Neuronal stem cell (in vitro differentiated cells): ENCODE measurements around the gene PPP6C.

Experiments used
- DNase-seq: peaks from one replicate; pipeline ENCODE4 v3.0.0-alpha.2; 2013; ENCODE audit warnings: low spot score
- H2AFZ ChIP-seq: one replicate; pipeline ENCODE4 v1.6.1; 2013; ENCODE audit warnings: mild to moderate bottlenecking, low read length, inconsistent platforms
- H2AK5ac ChIP-seq: 2 replicates; pipeline ENCODE4 v1.6.1; 2013; ENCODE audit warnings: low read depth, mild to moderate bottlenecking, inconsistent platforms, low read length, moderate library complexity, mixed read lengths
- H2BK120ac ChIP-seq: 2 replicates; pipeline ENCODE4 v1.6.1; 2013; ENCODE audit warnings: low read depth, mild to moderate bottlenecking, inconsistent platforms, low read length, moderate library complexity, mixed read lengths
- H2BK12ac ChIP-seq: one replicate; pipeline ENCODE4 v1.6.1; 2013; ENCODE audit warnings: low read length, inconsistent platforms
- H2BK15ac ChIP-seq: 2 replicates; pipeline ENCODE4 v1.6.1; 2013; ENCODE audit warnings: mild to moderate bottlenecking, low read length, inconsistent platforms, mixed read lengths
- H2BK5ac ChIP-seq: one replicate; pipeline ENCODE4 v1.6.1; 2013; ENCODE audit warnings: inconsistent platforms, mild to moderate bottlenecking, low read length, moderate library complexity
- H3K14ac ChIP-seq: one replicate; pipeline ENCODE4 v1.6.1; 2013; ENCODE audit warnings: low read length, inconsistent platforms
- H3K18ac ChIP-seq: 2 replicates; pipeline ENCODE4 v1.6.1; 2013; ENCODE audit warnings: low read length, inconsistent platforms
- H3K23ac ChIP-seq: 2 replicates; pipeline ENCODE4 v1.6.1; 2013; ENCODE audit warnings: low read depth, mild to moderate bottlenecking, mixed read lengths, low read length, inconsistent platforms; ENCODE audit not compliant: poor library complexity
- H3K27ac ChIP-seq: replicated peaks from 3 replicates; pipeline ENCODE4 v1.5.1; 2013; ENCODE audit warnings: low read length, inconsistent platforms
- H3K27me3 ChIP-seq, 3 experiments: 2 replicates each; pipeline ENCODE4 v1.6.1; 2013; ENCODE audit warnings: low read length in 3 of 3, mild to moderate bottlenecking in 2 of 3, inconsistent platforms in 1 of 3, low read depth in 1 of 3, mixed read lengths in 1 of 3, moderate library complexity in 1 of 3; ENCODE audit not compliant: control insufficient read depth in 3 of 3, insufficient read depth in 3 of 3
- H3K36me3 ChIP-seq, 2 donors: replicated peaks in 1 of 2; 2 replicates each; pipeline ENCODE4 v1.6.1; 2013; ENCODE audit warnings: low read length in 2 of 2; ENCODE audit not compliant: control insufficient read depth in 2 of 2, insufficient read depth in 2 of 2
- H3K4ac ChIP-seq: 2 replicates; pipeline ENCODE4 v1.6.1; 2013; ENCODE audit warnings: inconsistent platforms, mild to moderate bottlenecking, low read length, moderate library complexity
- H3K4me1 ChIP-seq, 2 donors: 1 replicate in 1 of 2; 2 replicates in 1 of 2; pipeline ENCODE4 v1.6.1; 2013; ENCODE audit warnings: low read length in 2 of 2, low read depth in 1 of 2; ENCODE audit not compliant: control insufficient read depth in 2 of 2, insufficient read depth in 1 of 2
- H3K4me2 ChIP-seq: one replicate; pipeline ENCODE4 v1.6.1; 2013; ENCODE audit warnings: mild to moderate bottlenecking, low read length, inconsistent platforms; ENCODE audit not compliant: insufficient read depth, poor library complexity, severe bottlenecking
- H3K4me3 ChIP-seq, 2 donors: 2 replicates each; pipeline ENCODE4 v1.5.1; 2013; ENCODE audit warnings: low read length in 2 of 2, mild to moderate bottlenecking in 2 of 2, inconsistent platforms in 1 of 2, moderate library complexity in 1 of 2
- H3K79me1 ChIP-seq: one replicate; pipeline ENCODE4 v1.6.1; 2013; ENCODE audit warnings: low read depth, mild to moderate bottlenecking, inconsistent platforms, low read length, moderate library complexity
- H3K9ac ChIP-seq: one replicate; pipeline ENCODE4 v1.6.1; 2013; ENCODE audit warnings: mild to moderate bottlenecking, low read depth, low read length, inconsistent platforms; ENCODE audit not compliant: poor library complexity
- H3K9me3 ChIP-seq, 2 donors: replicated peaks in 1 of 2; 2 replicates each; pipeline versions ENCODE3 to v1.6.1; 2013; ENCODE audit warnings: low read length in 2 of 2, mild to moderate bottlenecking in 2 of 2, inconsistent platforms in 1 of 2, low read depth in 1 of 2, mixed read lengths in 1 of 2, moderate library complexity in 1 of 2; ENCODE audit not compliant: control insufficient read depth in 2 of 2, insufficient read depth in 1 of 2
- H4K8ac ChIP-seq: one replicate; pipeline ENCODE4 v1.6.1; 2013; ENCODE audit warnings: low read depth, mild to moderate bottlenecking, inconsistent platforms, low read length, moderate library complexity
- H4K91ac ChIP-seq: one replicate; pipeline ENCODE4 v1.6.1; 2013; ENCODE audit warnings: low read length, low read depth, mild to moderate bottlenecking, inconsistent platforms; ENCODE audit not compliant: poor library complexity
- WGBS, 2 donors: extraction: QIAGEN DNeasy Blood & Tissue Kit; methylation state at CpG; one replicate each; pipeline ENCODE4 v1.1.7; 2013; ENCODE audit warnings: missing lambda C conversion rate in 2 of 2, mixed read lengths in 1 of 2; ENCODE audit not compliant: insufficient read length in 2 of 2, insufficient replicate concordance in 1 of 2; ENCODE audit errors: extremely low coverage in 2 of 2; 5-methylcytosine and 5-hydroxymethylcytosine counted together

Gene PPP6C

GRCh38 chr9:125147401-125147951, 42.1 kb downstream of the PPP6C start:
- Histone ChIP-seq H3K9me3 (no peaks in the 10 kb centered on the region), H3K9ac (no peak overlapping the region), H3K27me3 (no peaks in the 10 kb centered on the region), H3K4me3 (no peak overlapping the region), H3K18ac (no peak overlapping the region), H4K91ac (no peak overlapping the region), H3K4ac (no peak overlapping the region), H4K8ac (no peak overlapping the region), H3K27ac (no peak overlapping the region), H2AK5ac (no peak overlapping the region), H2BK120ac (no peak overlapping the region), H2BK15ac (no peak overlapping the region), H3K4me1 (peaks cover 2 to 6% of the 10 kb centered on the region in 2 donors), H3K79me1 (peaks cover 3% of the 10 kb centered on the region), H2AFZ (no peak overlapping the region), H2BK5ac (no peak overlapping the region), H3K14ac (no peak overlapping the region), H3K23ac (no peak overlapping the region), H3K4me2 (no peak overlapping the region), H3K36me3 (peaks cover 19 to 44% of the 10 kb centered on the region in 2 donors), H2BK12ac (no peak overlapping the region)
- no peak for DNase-seq
- WGBS, 2 donors = no CpG with 5 or more reads among the region's 3 CpGs

GRCh38 chr9:125146247-125146646, 43.4 kb downstream of the PPP6C start:
- H3K23ac ChIP-seq = no peak overlapping the region
- no peak overlapping the region for H4K91ac ChIP-seq
- H3K14ac ChIP-seq = no peak overlapping the region
- H3K27ac ChIP-seq = no peak overlapping the region
- H3K4me1 ChIP-seq = peaks cover 2 to 6% of the 10 kb centered on the region in 2 donors
- peaks cover 14 to 39% of the 10 kb centered on the region in 2 donors for H3K36me3 ChIP-seq
- H2AK5ac ChIP-seq = no peak overlapping the region
- H2BK15ac ChIP-seq = no peak overlapping the region
- H3K9ac ChIP-seq = no peak overlapping the region
- no peak overlapping the region for H3K4me2 ChIP-seq
- H3K4ac ChIP-seq = no peak overlapping the region
- no peak overlapping the region for H2BK12ac ChIP-seq
- no peak overlapping the region for H2AFZ ChIP-seq
- no peak overlapping the region for H2BK5ac ChIP-seq
- H3K79me1 ChIP-seq = peaks cover 4% of the 10 kb centered on the region
- WGBS, 2 donors = no CpG with 5 or more reads among the region's 4 CpGs
- H3K18ac ChIP-seq = no peak overlapping the region
- H3K27me3 ChIP-seq = no peaks in the 10 kb centered on the region
- no peak overlapping the region for H3K4me3 ChIP-seq
- DNase-seq = no peak
- H4K8ac ChIP-seq = no peak overlapping the region
- no peaks in the 10 kb centered on the region for H3K9me3 ChIP-seq
- H2BK120ac ChIP-seq = no peak overlapping the region

GRCh38 chr9:125145425-125145824, 44.2 kb downstream of the PPP6C start:
- H3K4me1 ChIP-seq = peaks cover 2 to 6% of the 10 kb centered on the region in 2 donors
- peaks cover 6 to 35% of the 10 kb centered on the region in 2 donors for H3K36me3 ChIP-seq
- H3K9ac ChIP-seq = no peak overlapping the region
- H3K23ac ChIP-seq = no peak overlapping the region
- H3K79me1 ChIP-seq = peaks cover 4% of the 10 kb centered on the region
- H3K4ac ChIP-seq = no peak overlapping the region
- H3K27ac ChIP-seq = no peak overlapping the region
- WGBS, 2 donors = no CpG with 5 or more reads among the region's 4 CpGs
- no peak overlapping the region for H2AK5ac ChIP-seq
- no peak overlapping the region for H3K14ac ChIP-seq
- no peak for DNase-seq
- no peak overlapping the region for H4K8ac ChIP-seq
- H2BK12ac ChIP-seq = no peak overlapping the region
- H4K91ac ChIP-seq = no peak overlapping the region
- no peaks in the 10 kb centered on the region for H3K27me3 ChIP-seq
- no peak overlapping the region for H2BK120ac ChIP-seq
- H2BK15ac ChIP-seq = no peak overlapping the region
- no peak overlapping the region for H2BK5ac ChIP-seq
- no peaks in the 10 kb centered on the region for H3K9me3 ChIP-seq
- H2AFZ ChIP-seq = no peak overlapping the region
- H3K4me2 ChIP-seq = no peak overlapping the region
- H3K18ac ChIP-seq = no peak overlapping the region
- no peak overlapping the region for H3K4me3 ChIP-seq

- Histone ChIP-seq H3K14ac (no peak within 1 kb of the TSS), H3K4me2 (peak within 1 kb of the TSS; percentile 75), H3K27me3 (no peaks in the 10 kb centered on the region), H2AK5ac (peak within 1 kb of the TSS; percentile 40), H3K9ac (peak within 1 kb of the TSS; percentile 82), H3K27ac (peak within 1 kb of the TSS; percentile 82), H3K18ac (peak within 1 kb of the TSS; percentile 91), H4K91ac (no peak within 1 kb of the TSS), H2BK15ac (no peak within 1 kb of the TSS), H2BK5ac (peak within 1 kb of the TSS; percentile 66), H3K4me1 (peaks cover 2 to 6% of the 10 kb centered on the region in 2 donors), H3K79me1 (peaks cover 5% of the 10 kb centered on the region), H2BK120ac (no peak within 1 kb of the TSS), H2AFZ (peak within 1 kb of the TSS; percentile 88), H3K4ac (no peak within 1 kb of the TSS), H3K4me3 (peak within 1 kb of the TSS; percentile 90 to 95), H2BK12ac (no peak within 1 kb of the TSS), H4K8ac (no peak within 1 kb of the TSS), H3K9me3 (no peaks in the 10 kb centered on the region), H3K36me3 (peaks cover 1 to 29% of the 10 kb centered on the region in 2 donors), H3K23ac (peak within 1 kb of the TSS; percentile 77)
- DNase-seq = peak; percentile 99
- no CpG with 5 or more reads among the region's 46 CpGs for WGBS, 2 donors
Observed at GRCh38 chr9:125143377-125144090, 46.1 kb downstream of the PPP6C start, which contains the start of gene SCAI. Gene SCAI, minus strand, starts transcription at chr9:125143528. Its CDS starts 91 bp downstream, at chr9:125143437.
